NAMALWA (cell line): ENCODE results near the gene BRD4.
"Not testable (repeated sequence)": the region's sequence is repeated elsewhere in the genome, so short reads cannot be mapped to it uniquely, and the experiment has no call there.

ENCODE experiments used
- DNase-seq: peaks from one replicate; pipeline ENCODE4 v3.0.0-alpha.2; 2015; ENCODE audit warnings: low spot score

The BRD4 gene

DNA sequence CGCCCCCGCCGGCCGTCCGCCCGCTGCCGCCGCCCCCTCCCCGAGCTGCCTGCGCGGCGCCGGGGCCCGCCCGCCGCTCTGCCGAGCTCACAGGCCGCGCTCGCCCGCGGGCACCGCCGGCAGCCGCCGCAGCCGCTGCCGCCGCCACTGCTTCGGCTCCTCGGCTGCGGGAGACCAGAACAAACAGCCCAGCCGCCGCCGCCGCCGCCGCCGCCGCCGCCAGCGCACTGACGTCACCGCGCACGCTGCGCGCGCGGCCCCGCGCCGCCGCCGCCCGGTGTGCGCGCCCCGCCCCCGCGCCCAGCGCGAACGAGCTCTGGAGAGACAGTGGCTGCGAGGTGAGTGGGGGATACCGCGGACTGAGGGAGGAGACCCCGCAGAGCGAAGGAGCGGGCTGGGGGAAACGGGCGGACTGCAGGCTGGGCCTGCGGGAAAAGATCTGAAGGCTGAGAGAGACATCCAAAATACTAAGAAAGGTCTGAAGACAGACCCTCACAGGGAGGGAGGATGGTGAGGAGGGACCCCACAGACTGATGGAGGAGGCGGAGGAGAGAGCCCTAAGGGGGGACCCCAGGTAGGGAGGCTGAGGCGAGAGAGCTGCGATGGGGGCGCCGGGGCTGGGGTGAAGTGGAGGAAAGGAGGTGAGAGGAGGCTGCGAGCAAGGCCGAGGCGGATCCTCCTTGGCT lies at the start of gene BRD4:
BRD4 (minus strand) TSS at position 229 of the 686 bp plus-strand sequence. CDS start 59,440 bp downstream, outside the sequence.
- DNase-seq, result peak; percentile 75

DNA sequence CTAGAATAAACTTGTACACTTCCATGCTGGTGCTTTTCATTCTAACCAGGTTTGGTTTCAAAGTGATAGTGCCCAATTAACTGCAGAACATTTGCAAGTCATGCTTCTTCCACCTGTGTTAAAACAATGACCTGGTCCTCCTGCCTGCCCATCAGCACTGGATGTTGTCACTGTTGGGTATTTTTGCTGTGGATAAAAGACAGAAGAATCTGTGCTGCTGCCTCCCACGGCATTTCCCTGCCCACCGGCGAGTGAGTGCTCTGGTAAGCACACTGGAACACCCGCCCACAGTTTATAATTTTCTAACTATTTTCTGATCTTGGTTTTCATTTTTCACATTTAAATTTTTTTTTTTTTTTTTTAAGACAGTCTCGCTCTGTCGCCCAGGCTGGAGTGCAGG lies 49.5 kb upstream of the BRD4 start:
- no peak for DNase-seq

DNA sequence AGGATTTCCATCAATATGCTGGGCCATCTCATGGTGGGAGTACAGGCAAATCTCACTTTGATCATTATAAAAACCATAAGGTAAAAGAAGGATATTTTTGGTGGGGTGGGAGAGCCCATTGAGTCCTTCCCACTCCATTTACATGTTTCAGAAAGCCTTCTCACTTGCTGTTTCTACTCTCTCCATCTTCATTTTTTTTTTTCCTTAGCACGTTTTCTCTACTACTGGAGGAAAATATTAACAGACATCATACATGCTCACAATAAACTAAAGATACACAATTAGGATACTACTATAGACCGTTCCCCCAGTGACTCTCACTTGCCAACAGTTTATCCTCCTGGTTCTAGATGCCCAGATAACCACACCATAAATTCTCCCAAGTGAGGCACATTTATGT lies 49.1 kb upstream of the BRD4 start:
- DNase-seq, result no peak

GRCh38 chr19:15379999-15380647 lies 47.8 kb upstream of the BRD4 start:
- no peak for DNase-seq

DNA sequence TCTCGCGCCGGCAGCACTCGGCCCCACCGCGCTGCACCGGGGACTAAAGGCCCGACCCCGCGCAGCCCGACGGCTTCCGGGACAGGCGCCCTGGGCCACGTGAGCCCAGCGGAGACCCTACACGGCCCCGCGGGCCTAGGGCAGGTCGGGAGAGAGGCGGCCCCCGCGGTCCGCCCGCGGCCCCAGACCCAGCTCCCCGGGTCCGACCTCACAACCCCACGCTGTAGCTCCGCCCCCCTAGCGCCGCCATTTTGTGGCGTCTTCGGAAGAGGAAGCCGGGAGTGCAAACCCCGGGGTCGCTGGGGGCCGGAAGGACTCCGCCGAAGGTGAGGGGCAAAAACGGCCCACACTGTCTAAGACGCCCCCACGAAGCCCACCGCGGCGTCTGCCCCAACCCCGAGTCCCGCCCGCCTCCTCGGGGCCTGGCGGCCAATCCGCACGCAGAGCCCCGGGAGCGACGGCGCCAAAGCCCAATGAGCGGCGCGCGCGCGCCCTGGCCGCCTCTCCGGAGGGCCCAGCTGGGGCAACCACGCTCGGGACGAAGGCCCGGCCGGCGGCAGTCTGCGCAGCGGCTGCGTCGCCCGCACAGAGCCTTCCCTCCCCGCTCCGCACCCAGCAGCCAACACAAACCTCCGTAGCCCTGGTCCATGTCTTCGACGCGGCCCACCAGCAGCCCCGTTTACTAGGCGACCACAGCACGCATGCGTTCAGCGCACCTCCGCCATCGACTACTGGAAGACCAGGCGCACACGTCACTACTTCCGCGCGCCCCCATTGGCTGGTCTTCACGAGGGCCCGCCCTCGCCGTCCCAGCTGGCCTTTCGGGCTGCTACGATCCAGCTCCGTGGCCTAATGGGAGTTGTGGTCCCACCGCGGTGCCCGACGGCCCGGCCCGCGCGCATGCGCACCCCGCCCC lies 47.0 kb upstream of the BRD4 start, which contains the start of gene AKAP8:
AKAP8 (minus strand) TSS at position 705 of the 916 bp plus-strand sequence; CDS start at position 649, 56 bp downstream.
- DNase-seq, result peak; percentile 98

- peak; percentile 77 for DNase-seq
Measured at GRCh38 chr19:15378534-15379082, 46.3 kb upstream of the BRD4 start.

- DNase-seq, result no peak
Measured at GRCh38 chr19:15374796-15375440, 42.6 kb upstream of the BRD4 start.

DNA sequence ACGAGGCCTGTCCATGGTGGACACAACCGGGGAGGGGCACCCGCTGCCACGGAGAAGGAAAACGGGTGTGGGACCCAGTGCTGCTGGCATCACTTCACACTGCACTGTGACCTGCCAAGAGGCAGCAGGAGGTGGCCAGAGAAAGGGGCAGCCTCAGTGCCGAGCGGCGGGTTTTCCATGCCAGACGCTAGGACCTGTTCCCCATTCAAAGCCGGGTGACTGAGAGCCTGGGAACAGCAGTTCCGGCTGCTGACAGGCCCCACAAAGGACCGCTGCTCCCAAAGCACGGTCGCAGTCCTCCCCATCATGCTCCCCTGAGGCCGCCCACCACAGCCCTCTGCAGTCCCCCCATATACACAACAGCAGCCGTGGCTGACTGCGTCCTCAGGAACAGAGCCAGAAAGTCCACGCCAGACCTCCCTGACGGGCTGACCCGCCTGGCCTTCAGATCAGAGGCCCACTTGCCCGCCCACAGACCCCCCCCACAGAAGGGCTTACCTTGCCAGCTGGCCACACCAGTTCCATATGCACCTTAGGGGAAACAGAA lies 41.8 kb upstream of the BRD4 start:
- no peak for DNase-seq

- DNase-seq, result no peak
Measured at GRCh38 chr19:15373644-15374043, 41.3 kb upstream of the BRD4 start.

- DNase-seq, result no peak
Measured at GRCh38 chr19:15372891-15373301, 40.6 kb upstream of the BRD4 start.

- no peak for DNase-seq
Measured at GRCh38 chr19:15372470-15372869, 40.1 kb upstream of the BRD4 start.

DNA sequence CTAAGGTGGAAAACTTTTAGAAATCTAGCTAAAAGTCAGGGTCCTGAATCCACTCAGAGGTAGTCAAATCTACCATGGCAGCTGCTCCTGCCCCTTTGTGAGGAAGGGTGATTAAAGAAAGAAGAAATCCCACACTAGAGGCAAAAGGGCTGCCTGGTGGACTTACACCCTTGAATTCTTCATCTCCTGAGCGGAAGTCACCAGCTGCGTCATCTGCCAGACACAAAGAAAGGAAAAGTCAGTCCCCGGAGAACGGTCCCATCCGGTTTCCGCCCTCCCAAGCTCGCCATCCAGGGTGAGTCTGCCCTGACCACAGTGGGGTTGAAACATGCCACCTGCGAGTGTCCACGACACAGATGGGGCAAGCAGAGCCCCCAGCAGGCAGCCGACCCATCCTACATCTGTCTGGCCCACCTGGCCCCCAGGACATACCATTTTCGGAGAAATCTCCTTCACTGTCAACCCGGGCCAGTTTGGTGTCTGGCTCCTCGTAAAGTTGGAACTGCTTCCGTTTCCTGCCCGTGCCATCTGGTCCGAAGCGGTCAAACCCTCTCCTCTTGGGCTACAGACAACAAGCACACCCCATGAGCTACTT lies 39.5 kb upstream of the BRD4 start:
- no peak for DNase-seq

GRCh38 chr19:15371119-15371518 lies 38.8 kb upstream of the BRD4 start:
- DNase-seq, result no peak

- DNase-seq, result no peak
Measured at GRCh38 chr19:15369594-15369891, 37.2 kb upstream of the BRD4 start.

DNA sequence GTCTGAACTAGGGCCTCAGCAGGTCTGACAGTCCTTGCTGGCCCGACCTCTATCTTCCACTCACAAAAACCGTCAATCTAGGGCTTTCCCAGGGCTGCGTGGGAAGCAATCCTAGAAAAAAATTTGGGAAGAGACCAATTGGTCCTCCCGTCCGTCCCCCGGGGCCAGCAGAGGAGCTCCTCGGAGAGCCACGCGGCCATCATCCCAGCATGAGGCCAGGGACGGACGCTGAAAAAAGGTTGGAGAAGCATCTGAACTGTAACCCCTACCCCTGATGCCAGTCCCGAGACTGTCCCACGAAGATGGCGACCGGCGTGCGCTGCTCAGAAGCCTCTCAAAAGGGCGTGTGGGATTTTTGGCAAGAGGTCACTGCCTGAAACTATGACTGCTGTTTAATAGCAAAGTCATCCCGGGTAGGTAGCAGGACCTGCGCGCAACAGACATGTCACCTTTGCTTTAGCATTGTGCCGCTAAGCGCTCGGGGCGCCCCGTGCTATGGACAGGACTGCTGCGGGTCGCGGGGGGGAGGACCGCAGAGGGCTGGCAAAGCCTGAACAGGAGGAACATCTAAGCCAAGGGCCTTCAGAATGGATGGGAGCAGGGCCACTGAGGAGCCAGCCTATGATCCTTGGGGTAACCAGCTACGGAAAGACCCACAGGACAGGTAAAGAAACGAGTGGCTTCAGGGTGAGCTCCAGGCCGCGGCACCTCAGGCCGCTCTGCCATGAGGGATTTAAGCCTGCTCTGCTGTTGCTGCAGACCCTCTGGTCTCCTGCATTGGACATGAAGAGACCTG lies 36.7 kb upstream of the BRD4 start:
- DNase-seq, result no peak

GRCh38 chr19:15368051-15368632 lies 35.8 kb upstream of the BRD4 start:
- DNase-seq, result no peak

- DNase-seq, result no peak
Measured at GRCh38 chr19:15367439-15367838, 35.1 kb upstream of the BRD4 start.

GRCh38 chr19:15365264-15365663 lies 32.9 kb upstream of the BRD4 start:
- DNase-seq, result no peak

- DNase-seq, result not testable (repeated sequence)
Measured at GRCh38 chr19:15363791-15364190, 31.5 kb upstream of the BRD4 start.

GRCh38 chr19:15363048-15363447 lies 30.7 kb upstream of the BRD4 start:
- not testable (repeated sequence) for DNase-seq
